ENCODE results near the gene EHMT2.

DNA sequence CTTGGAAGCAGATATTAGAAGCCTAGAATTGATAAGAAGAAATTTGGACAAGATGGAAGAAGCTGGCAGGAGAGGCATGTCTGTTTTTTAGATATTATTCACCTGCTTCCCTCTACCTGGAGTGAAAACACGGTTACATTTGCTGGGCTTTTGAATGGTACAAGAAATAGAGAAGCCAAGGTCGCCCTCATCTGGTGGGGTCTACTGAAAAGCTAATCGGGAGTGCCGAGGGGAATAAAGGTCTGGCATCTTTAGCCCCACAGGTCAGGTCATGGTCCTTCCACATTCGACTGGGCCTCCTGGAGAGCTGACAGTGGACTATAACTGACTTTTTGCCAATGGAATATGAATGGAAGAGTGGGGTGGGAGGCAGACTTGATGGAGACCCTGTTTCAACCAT lies 25.4 kb upstream of the EHMT2 start:
- TF ChIP-seq POLR2AphosphoS5 (IDR thresholded peaks at IDR 0.05; ENCODE audit: low read depth, low read length): no peak
- TF ChIP-seq TAF1 (IDR thresholded peaks at IDR 0.05; ENCODE audit: borderline replicate concordance, low read depth, low read length): no peak

Data from GM12892 (cell line).